ENCODE measurements around the gene EMILIN1. TPM values are rescaled to one million over a fixed set of nuclear protein-coding genes. Genes with fewer than 3 reads are reported as not detected.

Gene EMILIN1
- total and polyA plus RNA-seq, 2 donors (not counting 3 experiments of a cell fraction or from before 2014, with no cell fraction given), result 11.7 to 16.6 TPM

DNA sequence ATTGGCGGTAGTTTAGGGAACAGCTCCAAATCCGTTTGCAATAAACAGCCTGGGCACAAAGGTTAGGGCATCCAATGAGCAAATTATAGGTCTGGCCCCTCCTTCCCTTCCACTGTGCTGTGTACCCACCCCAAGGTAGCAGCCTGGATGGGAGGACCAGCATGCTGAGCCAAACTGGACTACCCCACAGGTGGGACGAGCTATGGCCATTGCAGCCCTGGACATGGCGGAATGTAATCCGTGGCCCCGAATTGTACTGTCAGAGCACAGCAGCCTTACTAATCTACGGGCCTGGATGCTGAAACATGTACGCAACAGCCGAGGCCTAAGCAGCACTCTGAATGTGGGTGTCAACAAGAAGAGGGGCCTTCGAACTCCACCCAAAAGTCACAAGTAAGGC is 20.2 kb upstream of the EMILIN1 start:
- H3K9me1 ChIP-seq (replicated peaks; ENCODE audit: control insufficient read depth, extremely low read depth, insufficient read depth, low read length), result no peaks in the 10 kb centered on the region
- peaks cover 3 to 30% of the 10 kb centered on the region in 2 experiments for H3K36me3 ChIP-seq (ENCODE audit: control insufficient read depth in 2 of 2, extremely low read depth in 1 of 2, insufficient read depth in 2 of 2, low read length in 2 of 2)
- TF ChIP-seq, protein P1, sequence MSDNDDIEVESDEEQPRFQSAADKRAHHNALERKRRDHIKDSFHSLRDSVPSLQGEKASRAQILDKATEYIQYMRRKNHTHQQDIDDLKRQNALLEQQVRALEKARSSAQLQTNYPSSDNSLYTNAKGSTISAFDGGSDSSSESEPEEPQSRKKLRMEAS (IDR thresholded peaks at IDR 0.05; ENCODE audit: insufficient read depth, insufficient read length), result no peak
- no peak for TF ChIP-seq FOS (IDR thresholded peaks at IDR 0.05; ENCODE audit: borderline replicate concordance, insufficient read depth, low read length)
- TF ChIP-seq GATA2 (IDR thresholded peaks at IDR 0.05; ENCODE audit: insufficient read depth, insufficient read length, low read depth, low read length), result no peak
- TF ChIP-seq POLR2A (IDR thresholded peaks at IDR 0.05; ENCODE audit: low read depth, low read length), result no peak
- no peak for TF ChIP-seq POLR2AphosphoS5 (IDR thresholded peaks at IDR 0.05; ENCODE audit: insufficient read depth, low read depth, low read length)
- TF ChIP-seq, protein P2, sequence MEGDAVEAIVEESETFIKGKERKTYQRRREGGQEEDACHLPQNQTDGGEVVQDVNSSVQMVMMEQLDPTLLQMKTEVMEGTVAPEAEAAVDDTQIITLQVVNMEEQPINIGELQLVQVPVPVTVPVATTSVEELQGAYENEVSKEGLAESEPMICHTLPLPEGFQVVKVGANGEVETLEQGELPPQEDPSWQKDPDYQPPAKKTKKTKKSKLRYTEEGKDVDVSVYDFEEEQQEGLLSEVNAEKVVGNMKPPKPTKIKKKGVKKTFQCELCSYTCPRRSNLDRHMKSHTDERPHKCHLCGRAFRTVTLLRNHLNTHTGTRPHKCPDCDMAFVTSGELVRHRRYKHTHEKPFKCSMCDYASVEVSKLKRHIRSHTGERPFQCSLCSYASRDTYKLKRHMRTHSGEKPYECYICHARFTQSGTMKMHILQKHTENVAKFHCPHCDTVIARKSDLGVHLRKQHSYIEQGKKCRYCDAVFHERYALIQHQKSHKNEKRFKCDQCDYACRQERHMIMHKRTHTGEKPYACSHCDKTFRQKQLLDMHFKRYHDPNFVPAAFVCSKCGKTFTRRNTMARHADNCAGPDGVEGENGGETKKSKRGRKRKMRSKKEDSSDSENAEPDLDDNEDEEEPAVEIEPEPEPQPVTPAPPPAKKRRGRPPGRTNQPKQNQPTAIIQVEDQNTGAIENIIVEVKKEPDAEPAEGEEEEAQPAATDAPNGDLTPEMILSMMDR (IDR thresholded peaks at IDR 0.05; ENCODE audit: extremely low read depth in 1 of 2, insufficient read depth in 1 of 2, low read depth in 1 of 2, low read length in 2 of 2), result no peak
- TF ChIP-seq MYC (IDR thresholded peaks at IDR 0.05; ENCODE audit: low read depth, low read length), result no peak
- no peak for TF ChIP-seq EZH2 (IDR thresholded peaks at IDR 0.05; ENCODE audit: borderline replicate concordance, low read depth, low read length, severe bottlenecking)
- TF ChIP-seq JUN (IDR thresholded peaks at IDR 0.05; ENCODE audit: borderline replicate concordance, insufficient read depth, insufficient read length, low read depth), result no peak
- BruUV-seq (replicated peaks), result no TSS peak
- CTCF ChIA-PET, result no interaction called here
- H3K9me3 ChIP-seq (replicated peaks; ENCODE audit: control insufficient read depth, insufficient read depth, low read length), result no peaks in the 10 kb centered on the region
- DNase-seq (ENCODE audit: low read depth, low spot score) (no peak), FAIRE-seq (no peak)
- no peak overlapping the region for H3K4me2 ChIP-seq (ENCODE audit: insufficient read depth, low read length)
- dilution Hi-C loops (cut with MboI; ENCODE audit: extremely low pct_ligation_motif_present, low sequenced_read_pairs) (no loop called here), intact Hi-C loops (cut with micrococcal nuclease) (no loop called here)
- H3K79me2 ChIP-seq (ENCODE audit: control insufficient read depth, insufficient read depth, low read length), result no peaks in the 10 kb centered on the region
- no peaks in the 10 kb centered on the region for H4K20me1 ChIP-seq (replicated peaks; ENCODE audit: control insufficient read depth, extremely low read depth, insufficient read depth, low read length)
- no peak overlapping the region for H3K9ac ChIP-seq (replicated peaks; ENCODE audit: extremely low read depth, insufficient read depth, low read length)
- no peak overlapping the region for H3K4me3 ChIP-seq (replicated peaks in 1 of 3; ENCODE audit: insufficient read depth in 1 of 3, low read depth in 1 of 3, low read length in 3 of 3)
- H3K27ac ChIP-seq (ENCODE audit: insufficient read depth, low read depth, low read length), result no peak overlapping the region
- H3K4me1 ChIP-seq (ENCODE audit: control insufficient read depth, extremely low read depth, insufficient read depth, low read length), result peaks cover 11% of the 10 kb centered on the region
- POLR2A ChIA-PET, result no interaction called here
- H2AFZ ChIP-seq (ENCODE audit: low read depth, low read length), result no peak overlapping the region
- no peaks in the 10 kb centered on the region for H3K27me3 ChIP-seq (ENCODE audit: control insufficient read depth in 2 of 2, insufficient read depth in 2 of 2, low read length in 2 of 2)

All from endothelial cell of umbilical vein (primary cell).